ENCODE results near the gene SUPT3H. TPM values are rescaled to one million over a fixed set of nuclear protein-coding genes. Genes with fewer than 3 reads are reported as not detected.

SUPT3H gene
- total and polyA plus RNA-seq, 12 donors, result 2.1 to 6.2 (median 3.5) TPM

DNA sequence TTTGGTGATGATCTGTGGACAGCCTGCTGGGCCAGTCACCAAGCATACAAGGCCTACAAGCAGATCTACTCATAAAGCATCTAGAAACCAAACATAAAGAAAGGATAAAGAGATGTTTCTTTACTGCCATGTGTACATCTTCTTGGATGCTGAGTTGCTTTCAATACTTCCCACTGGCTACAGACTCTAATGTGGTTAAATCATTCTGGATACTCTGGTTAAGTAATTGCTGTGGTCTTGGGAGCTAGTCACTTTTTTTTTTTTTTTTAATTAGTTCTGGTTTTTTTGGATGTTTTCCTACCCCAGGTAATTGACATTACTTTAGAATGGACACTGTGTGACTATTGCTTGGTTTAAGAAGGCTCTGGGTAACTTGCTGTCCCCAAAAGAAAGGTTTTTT, 265.0 kb downstream of the SUPT3H start:
- Histone ChIP-seq H3K4me3 (no peak overlapping the region), H3K9me3 (peaks cover 0 to 6% (median 0%) of the 10 kb centered on the region in 11 donors), H3K27me3 (no peaks in the 10 kb centered on the region), H3K4me1 (peaks cover 0 to 10% (median 0%) of the 10 kb centered on the region in 9 donors), H3K36me3 (no peaks in the 10 kb centered on the region), H3K27ac (no peak overlapping the region)
- intact Hi-C loops (cut with DNase I), result no loop called here
- TF ChIP-seq CTCF (IDR thresholded peaks at IDR 0.05), result no peak
- ATAC-seq (no peak), DNase-seq (no peak)

GRCh38 chr6:45109551-45109950, 268.2 kb downstream of the SUPT3H start:
- no peak for DNase-seq
- WGBS, 2 donors, result 45 to 68% methylated on average over 1 of the region's 1 CpG

GRCh38 chr6:45105170-45105820, 272.4 kb downstream of the SUPT3H start:
- DNase-seq (no peak), ATAC-seq (no peak)
- WGBS, 2 donors, result 97 to 98% methylated on average over 2 of the region's 2 CpGs
- Histone ChIP-seq H3K9me3 (peaks cover 0 to 9% (median 0%) of the 10 kb centered on the region in 11 donors), H3K27ac (no peak overlapping the region), H3K4me3 (no peak overlapping the region), H3K4me1 (no peaks in the 10 kb centered on the region), H3K27me3 (no peaks in the 10 kb centered on the region), H3K36me3 (no peaks in the 10 kb centered on the region)
- intact Hi-C loops (cut with DNase I), result no loop called here
- TF ChIP-seq CTCF (IDR thresholded peaks at IDR 0.05), result no peak

More at GRCh38 chr6:45109551-45109950, 268.2 kb downstream of the SUPT3H start:
- H3K4me1 ChIP-seq, result no peaks in the 10 kb centered on the region
- TF ChIP-seq CTCF (IDR thresholded peaks at IDR 0.05), result no peak
- no peak overlapping the region for H3K4me3 ChIP-seq
- no peak for ATAC-seq
- intact Hi-C loops (cut with DNase I), result no loop called here
- H3K36me3 ChIP-seq, result no peaks in the 10 kb centered on the region
- H3K27me3 ChIP-seq, result no peaks in the 10 kb centered on the region
- no peak overlapping the region for H3K27ac ChIP-seq
- H3K9me3 ChIP-seq, result peaks cover 0 to 9% (median 0%) of the 10 kb centered on the region in 11 donors

GRCh38 chr6:45104429-45104828, 273.3 kb downstream of the SUPT3H start:
- no peak for TF ChIP-seq CTCF (IDR thresholded peaks at IDR 0.05)
- Histone ChIP-seq H3K4me1 (no peaks in the 10 kb centered on the region), H3K27ac (no peak overlapping the region), H3K9me3 (peaks cover 0 to 9% (median 0%) of the 10 kb centered on the region in 11 donors), H3K27me3 (no peaks in the 10 kb centered on the region), H3K36me3 (no peaks in the 10 kb centered on the region), H3K4me3 (no peak overlapping the region)
- 90 to 98% methylated on average over 1 of the region's 1 CpG for WGBS, 2 donors
- ATAC-seq, result no peak
- intact Hi-C loops (cut with DNase I), result no loop called here
- no peak for DNase-seq

Measured in heart right ventricle (tissue), 16 donors.